Measurements from ENCODE around the gene ZNF473.

- TF ChIP-seq CTCF (conservative IDR thresholded peaks at IDR 0.05; ENCODE audit: low read depth in 2 of 2): no peak
- no peak for TF ChIP-seq REST (IDR thresholded peaks at IDR 0.05; ENCODE audit: unreplicated experiment)
- no peak for TF ChIP-seq EZH2phosphoT487 (IDR thresholded peaks at IDR 0.05; ENCODE audit: unreplicated experiment)
- TF ChIP-seq POLR2AphosphoS5 (IDR thresholded peaks at IDR 0.05; ENCODE audit: low read depth): no peak
- TF ChIP-seq EZH2 (IDR thresholded peaks at IDR 0.05; ENCODE audit: low read depth, unreplicated experiment): no peak
- no peak for TF ChIP-seq NANOG (IDR thresholded peaks at IDR 0.05; ENCODE audit: borderline replicate concordance)
- TF ChIP-seq ZNF114 (CRISPR knock-in tag; IDR thresholded peaks at IDR 0.05): no peak
- no peak for TF ChIP-seq STAT1 (IDR thresholded peaks at IDR 0.05; ENCODE audit: unreplicated experiment)
- no peak for TF ChIP-seq JUNB (IDR thresholded peaks at IDR 0.05; ENCODE audit: unreplicated experiment)
Observed at GRCh38 chr19:49986354-49986753, 39.5 kb upstream of the ZNF473 start.
